Subcutaneous preadipocyte (primary cell): ENCODE data around the gene ENDOG. TPM values are rescaled to one million over a fixed set of nuclear protein-coding genes. Genes with fewer than 3 reads are reported as not detected.

Experiments used
- total RNA-seq: library from RNA; depleted of rRNA; stranded (reverse); fragments of >200 nt; gene quantifications from 2 replicates; pipeline ENCODE4 v1.2.3, GENCODE V29; 2012

ENDOG gene
- 20.6 and 22.7 TPM in 2 replicates for total RNA-seq

DNA sequence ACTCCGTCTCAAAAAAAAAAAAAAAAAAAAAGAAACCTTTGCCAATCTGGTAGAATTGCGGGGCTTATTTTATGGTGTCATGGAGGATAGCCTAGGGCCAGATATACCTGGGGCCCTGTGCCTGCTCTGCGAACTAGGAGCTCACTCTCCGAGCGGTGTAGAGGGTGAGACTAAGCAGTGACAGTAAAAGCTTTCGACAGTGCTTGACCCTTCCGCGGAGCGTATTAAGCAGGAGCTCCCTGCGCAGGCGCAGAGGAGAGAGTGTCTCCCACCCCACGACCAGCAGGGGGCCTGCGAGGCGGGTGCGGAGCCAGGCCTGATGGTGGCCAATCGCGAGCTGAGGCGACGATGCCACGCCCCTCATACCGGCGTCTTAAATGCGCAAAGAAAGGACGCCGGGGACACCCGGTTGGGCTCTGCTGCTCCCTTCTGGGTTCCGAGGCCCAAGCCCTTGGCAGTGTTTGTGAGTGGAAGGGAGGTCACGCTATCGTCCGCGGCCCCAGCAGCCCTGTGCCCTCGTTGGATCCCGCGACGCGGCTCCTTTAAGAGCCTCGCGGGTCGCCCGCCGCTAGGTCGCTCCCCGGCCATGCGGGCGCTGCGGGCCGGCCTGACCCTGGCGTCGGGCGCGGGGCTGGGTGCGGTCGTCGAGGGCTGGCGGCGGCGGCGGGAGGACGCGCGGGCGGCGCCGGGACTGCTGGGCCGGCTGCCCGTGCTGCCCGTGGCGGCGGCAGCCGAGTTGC, at the start of gene ENDOG:
Gene ENDOG, plus strand, starts transcription at position 402 of the 740 bp plus-strand sequence. Its CDS starts 185 bp downstream, at position 587.

GRCh38 chr9:128771745-128772519, 46.4 kb upstream of the ENDOG start, which contains the start of gene ZER1:
Gene ZER1, minus strand, starts transcription at chr9:128771927. Its CDS starts 16,362 bp downstream, at chr9:128755565.

GRCh38 chr9:128786681-128787601, 31.4 kb upstream of the ENDOG start, which contains the start of gene TBC1D13:
Gene TBC1D13, plus strand, starts transcription at chr9:128787253. Its CDS starts 101 bp downstream, at chr9:128787354.

GRCh38 chr9:128829477-128830251, 11.4 kb downstream of the ENDOG start, which contains the start of gene SPOUT1:
Gene SPOUT1, minus strand, starts transcription at chr9:128829794. Its CDS starts 14 bp downstream, at chr9:128829780.

Other genes with a start within 250 kb of the ENDOG start
- 62.1 and 83.9 TPM in 2 replicates for gene DYNC2I2, start 161.7 kb upstream of the ENDOG start, total RNA-seq
- 321 and 441 TPM in 2 replicates for gene SET, start 129.3 kb upstream of the ENDOG start, total RNA-seq
- gene PKN3, start 116.0 kb upstream of the ENDOG start, total RNA-seq, result 1.8 and 3.3 TPM in 2 replicates
- gene ZDHHC12, start 94.4 kb upstream of the ENDOG start, total RNA-seq, result 28.2 and 34.2 TPM in 2 replicates
- gene ZER1, start 46.6 kb upstream of the ENDOG start, total RNA-seq, result 16.8 and 17.3 TPM in 2 replicates
- gene TBC1D13, start 31.2 kb upstream of the ENDOG start, total RNA-seq, result 8.8 and 9.2 TPM in 2 replicates
- 15.1 and 20.5 TPM in 2 replicates for gene SPOUT1, start 11.3 kb downstream of the ENDOG start, total RNA-seq
- 7.3 and 9.8 TPM in 2 replicates for gene KYAT1, start 63.5 kb downstream of the ENDOG start, total RNA-seq
- 41.5 and 54.5 TPM in 2 replicates for gene LRRC8A, start 63.6 kb downstream of the ENDOG start, total RNA-seq
- gene PHYHD1, start 102.5 kb downstream of the ENDOG start, total RNA-seq, result 3.3 and 11.4 TPM in 2 replicates
- 22.4 and 27.6 TPM in 2 replicates for gene DOLK, start 129.1 kb downstream of the ENDOG start, total RNA-seq
- 51.4 and 80.2 TPM in 2 replicates for gene NUP188, start 129.2 kb downstream of the ENDOG start, total RNA-seq
- 30.5 and 36.8 TPM in 2 replicates for gene SH3GLB2, start 209.8 kb downstream of the ENDOG start, total RNA-seq
- gene MIGA2, start 218.1 kb downstream of the ENDOG start, total RNA-seq, result 16.9 and 24.6 TPM in 2 replicates